NCI-H128 (cell line): Measurements from ENCODE around the gene RHOT2.
A peak's percentile ranks its signal among the peaks of the same experiment; 100 is the strongest.

Source experiments
- DNase-seq: peaks from one replicate; lab custom pipeline; 2025; ENCODE audit not compliant: unreplicated experiment; lab: John Stamatoyannopoulos, UW

RHOT2 gene

GRCh38 chr16:647173-647902 is 20.6 kb upstream of the RHOT2 start:
- DNase-seq: no peak

- DNase-seq: no peak
Observed at GRCh38 chr16:648071-648780, 19.7 kb upstream of the RHOT2 start.

GRCh38 chr16:648781-649589 is 18.9 kb upstream of the RHOT2 start, which contains the start of gene WDR90:
Gene WDR90 (plus strand): TSS chr16:649365. CDS start chr16:649417, 52 bp downstream.
- peak; percentile 32 for DNase-seq

- no peak for DNase-seq
Observed at GRCh38 chr16:649631-650030, 18.3 kb upstream of the RHOT2 start.

- DNase-seq: no peak
Observed at GRCh38 chr16:651844-652243, 16.1 kb upstream of the RHOT2 start.

- DNase-seq: no peak
Observed at GRCh38 chr16:652454-653305, 15.3 kb upstream of the RHOT2 start.

GRCh38 chr16:654034-654433 is 13.9 kb upstream of the RHOT2 start:
- no peak for DNase-seq

GRCh38 chr16:657487-657886 is 10.4 kb upstream of the RHOT2 start:
- no peak for DNase-seq

GRCh38 chr16:658679-659571 is 9.0 kb upstream of the RHOT2 start:
- DNase-seq: no peak

GRCh38 chr16:659618-660017 is 8.3 kb upstream of the RHOT2 start:
- no peak for DNase-seq

- DNase-seq: no peak
Observed at GRCh38 chr16:660132-660458, 7.8 kb upstream of the RHOT2 start.

- DNase-seq: no peak
Observed at GRCh38 chr16:660459-661183, 7.3 kb upstream of the RHOT2 start.

GRCh38 chr16:661184-661821 is 6.6 kb upstream of the RHOT2 start:
- no peak for DNase-seq

GRCh38 chr16:662095-662494 is 5.8 kb upstream of the RHOT2 start:
- DNase-seq: no peak

GRCh38 chr16:662597-662996 is 5.3 kb upstream of the RHOT2 start:
- no peak for DNase-seq

- no peak for DNase-seq
Observed at GRCh38 chr16:666572-666971, 1.4 kb upstream of the RHOT2 start.

- no peak for DNase-seq
Observed at GRCh38 chr16:667113-667779, 686 bp upstream of the RHOT2 start.

- no peak for DNase-seq
Observed at GRCh38 chr16:668519-669171, 713 bp downstream of the RHOT2 start.
